Cerebellar cortex (tissue), 1 donor: ENCODE data around the gene TRDN.
"Not testable (repeated sequence)": the region's sequence is repeated elsewhere in the genome, so short reads cannot be mapped to it uniquely, and the experiment has no call there.

Experiments used
- DNase-seq: peaks from one replicate; pipeline ENCODE4 v3.0.0-alpha.2; 2015; ENCODE audit warnings: low spot score

TRDN gene

GRCh38 chr6:123402052-123402451 lies 234.7 kb downstream of the TRDN start:
- DNase-seq = no peak

GRCh38 chr6:123398072-123398471 lies 238.7 kb downstream of the TRDN start:
- no peak for DNase-seq

GRCh38 chr6:123393331-123393730 lies 243.4 kb downstream of the TRDN start:
- peak; percentile 28 for DNase-seq

DNA sequence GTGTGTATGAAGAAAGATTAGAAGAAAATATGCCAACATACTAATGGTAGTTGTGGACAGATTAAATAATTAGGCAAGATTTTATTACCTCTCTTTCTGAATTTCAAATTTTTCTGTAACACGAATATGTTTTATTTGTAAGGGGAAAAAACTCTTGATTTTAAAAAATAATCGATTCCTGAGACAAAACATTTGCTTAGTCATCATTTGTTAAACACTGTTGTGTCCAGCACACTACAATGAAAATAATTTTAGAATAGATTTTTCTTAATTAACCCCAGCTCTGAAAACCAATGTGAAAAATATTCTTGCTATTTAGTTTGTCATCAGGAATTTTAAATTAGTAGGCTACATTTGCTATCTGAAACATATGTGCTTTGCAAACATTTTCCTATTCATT lies 253.0 kb downstream of the TRDN start:
- DNase-seq = no peak

- DNase-seq = peak; percentile 69
These were observed 256.5 kb downstream of the TRDN start for GRCh38 chr6:123380257-123380656.

DNA sequence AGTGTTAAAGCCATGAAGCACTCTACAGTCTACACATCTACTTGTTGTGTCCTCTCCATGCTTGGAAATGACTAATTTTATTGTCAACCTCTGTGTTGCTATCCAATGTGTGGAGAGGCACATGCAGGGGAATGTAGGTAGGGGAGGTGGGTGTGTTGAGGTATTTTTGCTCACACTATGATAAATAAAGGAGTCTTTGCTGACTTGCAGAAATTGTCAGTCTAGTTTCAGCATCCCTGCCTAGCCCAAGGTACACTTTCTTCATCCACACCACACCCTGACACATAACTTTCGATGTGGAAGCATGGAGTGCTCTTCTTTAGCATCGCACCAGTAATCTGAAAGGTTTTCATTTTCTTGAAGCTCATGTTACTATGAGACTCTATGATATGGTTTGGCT lies 264.0 kb downstream of the TRDN start:
- DNase-seq = no peak

DNA sequence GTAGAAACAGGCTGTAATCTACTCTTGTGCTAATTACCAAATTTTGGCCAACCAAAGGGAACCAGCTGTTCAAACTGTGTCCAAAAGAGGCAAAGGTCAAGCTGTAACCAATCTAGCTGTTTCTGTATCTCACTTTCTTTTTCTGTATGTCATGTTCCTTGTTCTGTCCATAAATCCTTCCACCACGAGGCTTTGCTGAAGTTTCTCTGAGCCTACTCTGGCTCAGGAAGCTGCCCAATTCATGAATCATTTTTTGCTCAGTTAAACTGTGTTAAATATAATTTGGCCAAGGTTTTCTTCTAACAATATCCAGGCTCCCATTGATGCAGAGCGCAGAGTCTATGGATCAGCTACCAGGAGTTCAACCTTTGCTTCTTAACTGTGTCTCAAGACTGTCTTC lies 272.8 kb downstream of the TRDN start:
- no peak for DNase-seq

DNA sequence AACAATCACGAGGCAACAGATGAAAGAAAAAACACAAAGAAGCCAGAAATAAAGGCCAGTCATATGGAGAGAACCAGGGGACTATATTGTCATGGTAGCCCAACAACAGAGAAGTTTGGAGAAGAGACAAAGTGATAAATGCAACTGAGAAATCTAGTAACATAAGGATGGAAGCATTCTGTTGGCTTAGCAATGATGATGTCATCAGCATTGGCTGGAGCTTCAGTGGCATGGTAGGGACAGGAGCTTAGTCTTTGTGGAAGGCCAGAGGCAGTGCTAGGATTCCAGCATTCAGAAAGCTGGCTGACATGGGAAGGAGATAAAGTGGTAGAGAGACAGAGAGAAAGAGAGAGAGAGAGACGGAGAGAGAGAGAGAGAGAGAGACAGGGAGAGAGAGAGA lies 276.4 kb downstream of the TRDN start:
- DNase-seq = no peak

DNA sequence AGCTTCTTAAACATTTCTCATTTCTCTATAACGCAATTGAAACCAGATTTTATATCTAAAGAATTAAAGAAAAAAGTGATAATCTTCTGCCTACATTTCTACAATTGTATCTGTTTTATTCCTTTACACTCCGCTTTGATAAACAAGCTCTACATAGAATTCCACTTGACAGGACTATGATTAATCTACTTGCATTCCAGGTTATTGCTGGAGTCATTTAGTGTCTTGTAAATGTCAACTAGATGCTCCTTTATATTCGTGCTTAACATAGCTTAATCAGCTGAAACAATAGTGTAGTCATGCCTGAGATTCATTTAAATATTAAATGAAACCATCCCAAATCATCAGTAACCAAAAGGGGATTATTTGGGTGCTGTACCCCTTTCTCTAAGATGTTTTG lies 284.0 kb downstream of the TRDN start:
- DNase-seq = no peak

GRCh38 chr6:123352279-123352678 lies 284.5 kb downstream of the TRDN start:
- no peak for DNase-seq

DNA sequence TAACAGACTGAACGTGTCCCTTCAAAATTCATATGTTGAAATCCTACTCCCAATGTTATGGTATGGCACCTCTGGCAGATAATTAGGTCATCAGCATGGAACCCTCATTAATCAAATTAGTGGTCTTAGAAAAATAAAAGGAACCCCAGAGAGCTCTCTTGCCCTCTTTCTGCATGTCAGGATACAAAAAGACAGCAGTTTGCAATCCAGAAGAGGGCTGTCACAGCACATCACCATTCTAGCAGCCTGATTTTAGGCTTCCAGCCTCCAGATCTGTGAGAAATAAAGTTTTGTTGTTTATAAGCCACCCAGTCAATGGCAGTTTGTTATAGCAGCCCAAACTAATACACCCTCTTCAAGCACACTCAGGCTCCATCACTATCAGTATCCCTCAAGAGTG lies 292.9 kb downstream of the TRDN start:
- no peak for DNase-seq

DNA sequence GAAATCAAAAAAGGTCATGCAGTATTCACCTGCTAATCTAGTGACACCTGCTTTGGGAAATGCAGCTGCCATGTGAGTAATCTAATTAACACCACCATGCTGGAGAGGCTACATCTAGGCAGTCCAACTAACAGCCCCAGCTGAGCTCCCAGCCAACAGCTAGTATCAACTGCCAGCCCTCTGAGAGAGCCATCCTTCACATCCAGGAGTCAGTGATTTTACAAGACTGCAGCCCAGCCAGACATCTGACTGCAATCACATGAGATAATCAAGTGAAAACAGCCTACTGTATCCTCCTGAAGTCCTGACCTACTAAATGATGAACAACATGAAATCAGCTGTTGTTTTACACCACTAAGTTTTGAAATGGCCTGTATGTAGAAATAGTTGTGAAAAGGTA lies 298.4 kb downstream of the TRDN start:
- DNase-seq = no peak

DNA sequence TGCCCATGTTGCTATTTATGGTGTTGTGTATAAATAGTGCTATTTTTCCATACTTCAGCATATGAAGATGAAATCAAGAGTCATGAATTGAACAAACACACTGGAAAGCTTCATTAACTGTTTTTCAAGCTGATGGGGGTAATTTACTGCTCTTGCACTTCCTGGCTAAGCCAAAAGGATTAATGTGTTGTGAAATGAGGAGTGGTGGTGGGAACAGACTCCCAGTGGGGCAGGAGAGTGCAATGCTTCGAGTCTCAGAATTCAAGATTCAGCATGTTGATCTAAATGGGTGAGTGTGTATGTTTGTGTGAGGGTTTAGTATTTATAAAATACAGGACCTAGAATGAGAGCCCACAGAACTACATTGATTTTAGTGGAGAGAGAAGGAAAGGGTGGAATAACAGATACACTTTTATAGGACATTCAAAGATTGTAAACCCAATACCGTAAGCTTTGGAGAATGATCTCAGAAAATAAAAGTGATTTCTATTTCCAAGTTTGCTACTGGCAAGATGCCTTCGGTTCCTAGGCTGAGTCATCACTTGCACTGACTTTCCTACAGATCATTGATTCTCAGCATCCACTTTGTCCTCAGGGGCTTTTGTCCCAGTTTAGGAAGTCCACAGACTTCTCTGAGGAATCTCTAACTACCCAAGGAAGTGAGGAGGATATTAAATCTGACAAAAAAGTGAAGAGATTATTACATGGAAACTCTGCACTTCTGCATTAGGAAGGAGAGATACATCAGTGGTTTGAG lies 303.6 kb downstream of the TRDN start:
- DNase-seq = no peak

DNA sequence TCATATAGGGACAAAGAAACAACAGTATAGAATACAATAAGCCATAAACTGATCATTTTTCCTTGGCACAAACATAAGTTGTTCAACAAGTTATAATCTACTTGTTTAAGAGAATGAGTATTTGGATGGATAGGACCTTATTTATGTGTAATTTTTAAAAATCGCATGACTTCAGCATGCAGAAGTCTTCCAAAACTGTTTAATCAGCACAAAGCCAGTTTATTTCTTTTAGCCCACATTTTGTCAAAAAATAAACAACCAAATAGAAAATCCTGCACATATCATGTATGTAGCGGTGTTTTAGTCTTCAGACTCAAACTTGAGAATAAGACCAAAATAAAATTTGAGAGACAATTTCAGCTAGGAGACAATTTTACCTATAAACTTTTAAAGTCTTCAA lies 304.7 kb downstream of the TRDN start:
- no peak for DNase-seq

- no peak for DNase-seq
These were observed 307.4 kb downstream of the TRDN start for GRCh38 chr6:123329337-123329736.

- peak; percentile 80 for DNase-seq
These were observed 313.1 kb downstream of the TRDN start for GRCh38 chr6:123323452-123324329.

DNA sequence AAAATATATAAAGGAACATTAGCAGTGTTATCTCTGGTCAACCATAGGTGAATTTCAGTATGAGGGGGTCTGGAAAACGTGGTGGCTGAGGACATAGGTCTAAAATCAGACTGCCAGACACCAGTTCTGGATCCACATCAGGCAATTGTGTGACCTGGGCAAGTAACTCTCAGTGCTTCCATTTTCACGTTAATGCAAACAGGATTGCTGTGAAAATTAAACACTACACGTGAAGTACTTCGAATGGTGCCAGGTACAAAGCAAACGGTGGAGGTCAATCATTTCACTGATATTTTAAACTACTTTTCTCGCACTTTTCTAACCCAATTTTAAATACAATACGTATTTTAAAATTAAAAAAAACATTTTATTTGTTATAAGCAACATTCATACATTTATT lies 315.7 kb downstream of the TRDN start:
- DNase-seq = no peak

DNA sequence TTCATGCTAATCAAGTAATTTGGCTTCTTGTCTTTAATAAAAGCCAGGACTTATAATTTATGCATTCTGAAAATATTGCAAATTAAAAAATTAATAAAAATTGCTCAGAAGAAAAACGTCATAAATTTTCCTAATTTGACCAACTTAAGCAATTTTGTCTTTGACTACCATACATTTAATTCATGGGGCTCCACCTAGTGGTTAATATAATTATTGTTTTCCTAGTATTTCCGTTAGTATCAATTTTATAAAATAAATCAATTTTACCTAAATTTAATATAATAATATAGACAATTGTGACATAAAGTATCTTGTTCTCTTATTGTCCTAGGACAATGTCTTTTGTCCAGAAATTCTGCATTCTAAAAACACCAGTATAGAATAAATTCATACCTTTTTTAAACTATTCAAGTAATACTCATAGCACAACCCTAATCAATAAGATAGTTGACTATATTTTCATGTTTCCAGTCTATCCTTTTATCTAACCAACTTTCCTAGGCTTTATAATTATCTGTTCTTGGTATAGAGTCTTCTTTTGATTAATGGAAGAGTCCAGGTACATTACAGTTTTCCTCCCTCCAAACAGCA lies 319.9 kb downstream of the TRDN start:
- DNase-seq = peak; percentile 54

GRCh38 chr6:123314459-123314858 lies 322.3 kb downstream of the TRDN start:
- DNase-seq = not testable (repeated sequence)

- DNase-seq = no peak
These were observed 327.6 kb downstream of the TRDN start for GRCh38 chr6:123309130-123309529.

DNA sequence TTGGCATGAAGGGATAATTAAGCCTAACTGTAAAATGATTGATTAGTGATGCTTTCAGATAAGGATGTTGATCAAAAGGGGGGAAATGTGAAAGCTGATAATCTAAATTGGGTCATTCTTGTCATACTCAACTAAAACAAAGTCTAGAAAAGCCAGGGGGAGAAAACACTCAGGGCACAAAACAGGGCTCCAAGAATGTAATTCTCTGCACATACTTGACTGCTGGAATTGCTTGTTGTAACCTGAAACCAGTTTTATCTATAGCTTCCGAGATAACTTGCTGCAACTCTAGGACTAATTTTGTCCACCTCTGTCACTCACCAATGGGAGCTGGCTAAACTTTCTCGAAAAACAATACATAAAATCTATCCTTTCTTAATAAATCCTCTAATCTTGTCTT lies 330.4 kb downstream of the TRDN start:
- no peak for DNase-seq

- no peak for DNase-seq
These were observed 341.1 kb downstream of the TRDN start for GRCh38 chr6:123295672-123296071.

GRCh38 chr6:123295181-123295580 lies 341.6 kb downstream of the TRDN start:
- no peak for DNase-seq
